Kidney (tissue), 14 donors: ENCODE measurements around the gene C19orf38. TPM values are rescaled to one million over a fixed set of nuclear protein-coding genes. Genes with fewer than 3 reads are reported as not detected.

Experiments used
- DNase-seq, 5 donors: peaks; one replicate each; pipeline ENCODE4 v3.0.0-alpha.2; 2013 to 2020
- FAIRE-seq: peaks from 2 replicates; lab custom pipeline; 2012; peaks lifted over from hg19 to GRCh38; lab: Jason Lieb, UNC
- H3K27ac ChIP-seq, 2 donors: one replicate each; pipeline ENCODE4 v1.7.0; 2013; ENCODE audit warnings: low read depth in 2 of 2, low read length in 2 of 2, inconsistent platforms in 1 of 2
- H3K27me3 ChIP-seq: one replicate; pipeline ENCODE4 v1.7.1; 2013; ENCODE audit warnings: low read length, inconsistent platforms; ENCODE audit not compliant: control insufficient read depth, insufficient read depth
- H3K36me3 ChIP-seq, 3 donors: one replicate each; pipeline versions ENCODE4 v1.7.0 to v1.7.1; 2013; ENCODE audit warnings: low read length in 3 of 3, control low read depth in 1 of 3, inconsistent platforms in 1 of 3; ENCODE audit not compliant: insufficient read depth in 3 of 3, control insufficient read depth in 2 of 3
- H3K4me1 ChIP-seq, 3 donors: one replicate each; pipeline versions ENCODE4 v1.7.0 to v1.7.1; 2013; ENCODE audit warnings: low read length in 3 of 3, inconsistent platforms in 1 of 3, low read depth in 1 of 3; ENCODE audit not compliant: control insufficient read depth in 2 of 3, insufficient read depth in 2 of 3
- H3K4me3 ChIP-seq, 3 donors: one replicate each; pipeline versions ENCODE4 v1.7.0 to v1.8.1; 2013; ENCODE audit warnings: low read length in 3 of 3, control low read depth in 1 of 3, inconsistent platforms in 1 of 3
- H3K9ac ChIP-seq, 3 donors: one replicate each; pipeline versions ENCODE4 v1.7.0 to v1.7.1; 2013; ENCODE audit warnings: low read length in 3 of 3, control low read depth in 1 of 3, inconsistent platforms in 1 of 3
- H3K9me3 ChIP-seq, 3 donors: one replicate each; pipeline versions ENCODE4 v1.7.0 to v1.7.1; 2013; ENCODE audit warnings: low read length in 3 of 3, control low read depth in 1 of 3, inconsistent platforms in 1 of 3; ENCODE audit not compliant: control insufficient read depth in 2 of 3, insufficient read depth in 1 of 3
- intact Hi-C: fragments of 100-400 bp; cut with DNase I; formaldehyde crosslinking; loops from one replicate; pipeline ENCODE4 v1.11.1; 2022
- polyA plus RNA-seq: library from polyadenylated mRNA; stranded (reverse); fragments of 350-450 nt; fragmentation: Illumina TruSeq; extraction: RNeasy Lipid Tissue Mini Kit (QIAGEN cat#74804); gene quantifications from one replicate; pipeline ENCODE4 v1.2.3, GENCODE V29; 2014; ENCODE audit warnings: low read depth, low replicate concordance; ENCODE audit not compliant: insufficient read depth
- total RNA-seq: library from RNA; stranded (reverse); fragmentation: NEBNext Ultra II Directional; extraction: Animal tissue kit (Norgen Biotek cat#: 25700); gene quantifications from one replicate; pipeline ENCODE4 v1.2.1, GENCODE V29; 2021
- TF ChIP-seq, protein P1 (sequence below): IDR thresholded peaks from 3 replicates; pipeline ENCODE4 v1.5.1; 2012; ENCODE audit warnings: mild to moderate bottlenecking, moderate library complexity, borderline replicate concordance; ENCODE audit not compliant: insufficient read depth; ENCODE audit errors: extremely low read depth
- donor health status: control.
- donor health status: control.
- donor health status: control.
- donor health status: control.
- donor health status: control.
- donor health status: DM: yes; HTN: yes; CAD: no.
- donor health status: Normal renal cell carcinoma (clear cell type).

The C19orf38 gene
- total and polyA plus RNA-seq, 2 donors from 2014 or later: 2.4 to 3.3 TPM

DNA sequence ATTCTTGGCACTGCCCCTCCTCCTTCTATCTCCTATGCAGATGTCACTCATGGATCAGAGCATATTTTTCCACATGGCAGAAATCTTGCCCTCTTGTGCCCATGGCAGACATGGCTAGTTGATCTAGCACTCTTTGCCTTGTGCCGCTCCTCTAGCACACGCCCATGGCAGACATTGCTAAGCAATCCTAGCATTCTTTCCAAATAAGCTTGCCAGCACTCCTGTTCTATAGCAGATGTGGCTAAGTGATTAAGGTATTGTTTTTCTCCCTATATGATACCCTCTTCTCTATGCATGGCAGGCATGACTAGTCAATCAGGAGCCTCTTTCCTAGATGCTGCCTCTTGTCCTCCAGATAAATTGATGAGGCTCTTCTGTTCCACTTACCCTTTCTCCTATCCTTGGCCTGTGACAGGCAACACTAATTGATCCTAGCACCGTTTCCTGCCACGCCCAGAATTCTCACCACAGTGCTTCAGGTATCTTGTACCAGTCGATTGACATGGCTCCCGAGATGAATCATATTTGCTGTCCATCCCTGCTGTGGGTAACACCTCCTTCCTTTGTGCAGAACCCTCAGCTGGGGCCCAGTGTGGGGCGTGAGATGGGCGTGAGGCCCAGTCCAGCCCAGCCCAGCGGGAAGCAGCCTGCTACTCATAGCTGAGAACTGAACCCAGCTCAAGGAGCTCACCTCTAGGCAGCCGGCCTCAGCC, 39.1 kb upstream of the C19orf38 start:
- TF ChIP-seq, protein P1, sequence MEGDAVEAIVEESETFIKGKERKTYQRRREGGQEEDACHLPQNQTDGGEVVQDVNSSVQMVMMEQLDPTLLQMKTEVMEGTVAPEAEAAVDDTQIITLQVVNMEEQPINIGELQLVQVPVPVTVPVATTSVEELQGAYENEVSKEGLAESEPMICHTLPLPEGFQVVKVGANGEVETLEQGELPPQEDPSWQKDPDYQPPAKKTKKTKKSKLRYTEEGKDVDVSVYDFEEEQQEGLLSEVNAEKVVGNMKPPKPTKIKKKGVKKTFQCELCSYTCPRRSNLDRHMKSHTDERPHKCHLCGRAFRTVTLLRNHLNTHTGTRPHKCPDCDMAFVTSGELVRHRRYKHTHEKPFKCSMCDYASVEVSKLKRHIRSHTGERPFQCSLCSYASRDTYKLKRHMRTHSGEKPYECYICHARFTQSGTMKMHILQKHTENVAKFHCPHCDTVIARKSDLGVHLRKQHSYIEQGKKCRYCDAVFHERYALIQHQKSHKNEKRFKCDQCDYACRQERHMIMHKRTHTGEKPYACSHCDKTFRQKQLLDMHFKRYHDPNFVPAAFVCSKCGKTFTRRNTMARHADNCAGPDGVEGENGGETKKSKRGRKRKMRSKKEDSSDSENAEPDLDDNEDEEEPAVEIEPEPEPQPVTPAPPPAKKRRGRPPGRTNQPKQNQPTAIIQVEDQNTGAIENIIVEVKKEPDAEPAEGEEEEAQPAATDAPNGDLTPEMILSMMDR: no peak
- DNase-seq: no peak
- Histone ChIP-seq H3K4me1 (no peaks in the 10 kb centered on the region), H3K4me3 (no peak overlapping the region), H3K36me3 (peaks cover 8 to 53% (median 18%) of the 10 kb centered on the region in 3 donors), H3K27ac (no peak overlapping the region), H3K9ac (no peak overlapping the region), H3K9me3 (no peaks in the 10 kb centered on the region), H3K27me3 (no peaks in the 10 kb centered on the region)
- FAIRE-seq: no peak
- intact Hi-C loops: no loop called here

DNA sequence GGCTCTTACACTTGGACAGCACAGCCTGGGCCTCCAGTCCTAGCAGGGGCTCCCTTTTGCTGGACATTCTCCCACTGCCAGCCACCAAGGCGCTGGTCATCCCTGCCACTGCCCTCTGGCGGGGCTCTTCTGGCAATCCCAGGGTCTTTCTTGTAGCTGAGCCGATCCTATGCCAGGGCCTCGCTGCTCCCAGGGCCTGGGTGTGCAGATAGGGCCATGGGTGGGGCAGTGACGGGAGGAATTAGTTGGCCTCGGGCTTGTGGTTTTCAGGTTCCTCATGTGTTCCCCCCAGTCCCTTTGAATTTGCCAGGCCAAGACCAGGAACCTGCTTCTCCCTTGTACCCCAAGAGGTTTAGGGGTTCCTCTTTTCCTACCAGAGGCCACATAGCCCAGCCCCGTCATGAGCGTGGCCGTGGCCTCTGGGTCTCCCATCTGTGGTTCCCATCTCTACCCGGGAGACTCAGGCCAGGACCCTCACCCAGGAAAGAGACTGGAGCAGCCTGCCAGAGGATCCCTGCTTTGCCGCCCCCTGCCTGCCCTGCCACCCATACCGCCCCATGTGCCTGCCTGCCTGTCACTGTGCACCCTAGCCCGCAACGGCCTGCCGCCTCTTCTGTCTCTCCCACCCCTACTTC, 38.4 kb upstream of the C19orf38 start:
- no peaks in the 10 kb centered on the region for H3K9me3 ChIP-seq
- H3K9ac ChIP-seq: no peak overlapping the region
- intact Hi-C loops: no loop called here
- no peak overlapping the region for H3K4me3 ChIP-seq
- H3K27me3 ChIP-seq: no peaks in the 10 kb centered on the region
- H3K4me1 ChIP-seq: no peaks in the 10 kb centered on the region
- TF ChIP-seq, protein P1: no peak
- no peak for FAIRE-seq
- DNase-seq: no peak
- no peak overlapping the region for H3K27ac ChIP-seq
- peaks cover 8 to 54% (median 17%) of the 10 kb centered on the region in 3 donors for H3K36me3 ChIP-seq

DNA sequence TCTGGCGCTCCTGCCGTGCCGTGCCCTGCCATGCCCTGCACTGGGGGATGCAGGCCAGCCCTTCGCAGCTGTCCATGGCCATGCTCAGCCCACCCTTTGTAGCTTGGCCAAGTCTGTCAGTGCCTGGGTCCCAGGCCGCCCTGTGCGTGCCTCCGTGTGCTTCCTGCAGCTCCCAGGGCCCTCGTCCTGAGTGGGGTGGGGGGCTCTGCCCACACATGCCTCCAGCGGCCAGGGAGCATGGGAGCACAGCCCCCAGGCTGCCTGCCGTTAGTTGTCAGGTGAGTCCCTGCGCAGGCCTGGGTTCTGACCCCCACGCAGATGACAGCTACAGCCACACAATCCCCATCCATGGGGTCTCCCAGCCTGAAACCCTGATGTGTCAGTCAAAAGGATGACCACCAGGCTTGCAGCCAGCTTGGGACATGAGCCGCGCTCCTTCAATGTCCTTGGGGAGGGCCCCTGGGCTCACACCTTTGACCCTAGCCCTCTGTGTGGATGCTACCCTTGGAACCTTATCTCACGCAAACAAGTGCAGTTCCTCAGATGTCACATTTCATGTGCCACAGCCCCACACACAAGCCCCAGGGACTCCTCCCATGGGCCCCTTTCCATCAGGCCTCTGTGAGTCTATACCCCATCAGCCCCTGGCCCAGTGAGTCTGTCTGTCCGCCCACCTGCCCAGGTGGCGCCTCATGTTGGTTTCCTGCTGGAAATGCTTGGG, 36.7 kb upstream of the C19orf38 start:
- no peak overlapping the region for H3K4me3 ChIP-seq
- H3K27me3 ChIP-seq: no peaks in the 10 kb centered on the region
- DNase-seq: no peak
- H3K27ac ChIP-seq: no peak overlapping the region
- H3K36me3 ChIP-seq: peaks cover 3 to 50% (median 14%) of the 10 kb centered on the region in 3 donors
- H3K9me3 ChIP-seq: no peaks in the 10 kb centered on the region
- no peak overlapping the region for H3K9ac ChIP-seq
- no peaks in the 10 kb centered on the region for H3K4me1 ChIP-seq
- TF ChIP-seq, protein P1: no peak
- intact Hi-C loops: no loop called here
- FAIRE-seq: no peak
